Measurements from ENCODE around the gene MAPKAPK3. TPM values are rescaled to one million over a fixed set of nuclear protein-coding genes. Genes with fewer than 3 reads are reported as not detected.

MAPKAPK3 gene
- total and polyA plus RNA-seq, 2 of the 4 experiments (the other 2 are of a cell fraction): 38.3 to 57.2 TPM

- POLR2A ChIA-PET (ENCODE audit: unreplicated experiment): no interaction called here
- WGBS, 2 experiments (ENCODE audit: extremely low coverage in 2 of 2, insufficient read length in 1 of 2): 25% methylated on average over 1 of the region's 1 CpG; no CpG with 5 or more reads in 1 of the 2 experiments
- Histone ChIP-seq H3K36me3 (ENCODE audit: control insufficient read depth, insufficient read depth, low read length) (no peaks in the 10 kb centered on the region), H3K4me1 (ENCODE audit: control insufficient read depth, insufficient read depth, low read length) (peaks cover 10% of the 10 kb centered on the region), H3K9ac (ENCODE audit: low read depth, low read length) (no peak overlapping the region), H2BK15ac (ENCODE audit: low read depth, low read length) (no peak overlapping the region), H3K23ac (ENCODE audit: low read depth, low read length) (no peak overlapping the region), H3K18ac (ENCODE audit: low read depth, low read length) (no peak overlapping the region), H4K91ac (ENCODE audit: insufficient read depth, low read depth, low read length) (no peak overlapping the region), H3K14ac (replicated peaks; ENCODE audit: low read depth, low read length) (no peak overlapping the region), H4K8ac (ENCODE audit: low read depth in 2 of 2, low read length in 2 of 2) (no peak overlapping the region), H2AK5ac (ENCODE audit: low read depth, low read length) (no peak overlapping the region), H2AFZ (replicated peaks; ENCODE audit: low read length, poor library complexity) (no peak overlapping the region), H4K20me1 (ENCODE audit: insufficient read depth, low read length) (no peaks in the 10 kb centered on the region; the same call in 1 of the 2 replicates), H3K4me3 (ENCODE audit: insufficient read depth, low read depth, low read length) (no peak overlapping the region), H3K9me1 (ENCODE audit: insufficient read depth, low read length) (peaks cover 10% of the 10 kb centered on the region), H4K5ac (ENCODE audit: low read depth, low read length) (no peak overlapping the region), H3K56ac (ENCODE audit: extremely low read depth, insufficient read depth, low read length) (no peak overlapping the region), H2AK9ac (replicated peaks; ENCODE audit: low read depth, low read length, poor library complexity) (no peak overlapping the region), H3K9me3 (ENCODE audit: control insufficient read depth, insufficient read depth, low read length) (no peaks in the 10 kb centered on the region), H2BK20ac (ENCODE audit: low read depth, low read length) (no peak overlapping the region), H2BK5ac (ENCODE audit: low read depth, low read length, poor library complexity, severe bottlenecking) (no peak overlapping the region), H3K4me2 (ENCODE audit: low read depth, low read length) (no peak overlapping the region), H3K79me1 (ENCODE audit: low read depth in 1 of 2, low read length in 2 of 2) (peaks cover 17 to 23% of the 10 kb centered on the region in 2 experiments; a peak in 3 of 4 replicates), H3K27me3 (ENCODE audit: control insufficient read depth, insufficient read depth, low read length) (no peaks in the 10 kb centered on the region), H3K4ac (ENCODE audit: low read depth, low read length) (no peak overlapping the region), H3K27ac (ENCODE audit: insufficient read depth, low read length) (no peak overlapping the region), H2BK120ac (ENCODE audit: low read depth, low read length) (no peak overlapping the region)
- CTCF ChIA-PET: interaction anchor here (1.0 to 2.2 kb wide), 4 partner anchors 34 to 1067 kb away, joined by 3 to 17 read pairs (median 5); partner anchors contain the start of genes C3orf18 and HEMK1
- dilution Hi-C loops (cut with HindIII; ENCODE audit: low sequenced_read_pairs, unreplicated experiment): no loop called here
- BruUV-seq (replicated peaks): no TSS peak
- DNase-seq: no peak
- in situ Hi-C loops (cut with MboI; ENCODE audit: low sequenced_read_pairs): loop anchor here (5.0 to 25.0 kb wide), 2 partner anchors 757 to 1072 kb away; no protein-coding TSS in a partner anchor
- intact Hi-C loops (cut with micrococcal nuclease): loop anchor here (5.0 to 10.0 kb wide), 2 partner anchors 887 to 1050 kb away; partner anchors contain the start of gene DCAF1
- ATAC-seq (ENCODE audit: low read depth): no peak
- TF ChIP-seq NFE2L2 (IDR thresholded peaks at IDR 0.05; ENCODE audit: low read depth, low read length) (no peak), ELK1 (IDR thresholded peaks at IDR 0.05; ENCODE audit: borderline replicate concordance, low read depth, low read length) (no peak), MXI1 (IDR thresholded peaks at IDR 0.05; ENCODE audit: borderline replicate concordance, low read depth, low read length) (no peak), FOS (IDR thresholded peaks at IDR 0.05; ENCODE audit: low read depth, low read length) (no peak), POLR2A (IDR thresholded peaks at IDR 0.05; ENCODE audit: low read depth, low read length) (no peak), RAD21 (IDR thresholded peaks at IDR 0.05; ENCODE audit: low read length) (no peak), CHD1 (IDR thresholded peaks at IDR 0.05; ENCODE audit: low read depth, low read length) (no peak)
These were observed 1.8 kb upstream of the MAPKAPK3 start for GRCh38 chr3:50615190-50615589.

All from IMR-90 (cell line).